ENCODE measurements around the gene CD200.

DNA sequence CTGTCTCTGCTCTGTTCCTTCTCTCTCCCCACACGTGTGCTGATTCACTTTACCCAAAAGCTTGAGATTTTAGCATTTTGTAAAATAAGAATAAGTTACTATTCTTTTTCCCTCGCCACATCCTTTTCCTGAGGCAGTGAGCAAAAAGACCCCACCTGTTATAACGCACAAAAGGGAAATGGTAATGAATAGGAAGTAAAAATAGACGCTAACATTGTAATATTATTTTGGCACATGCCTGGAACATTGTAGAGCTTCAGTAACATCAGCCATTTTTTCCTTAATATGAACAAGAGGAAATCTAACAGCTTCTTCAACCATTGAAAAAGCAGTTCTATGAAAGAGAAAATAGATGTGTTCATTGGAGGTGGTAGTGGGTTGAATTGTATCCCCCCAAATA lies 40.5 kb downstream of the CD200 start:
- TF ChIP-seq, protein P1, sequence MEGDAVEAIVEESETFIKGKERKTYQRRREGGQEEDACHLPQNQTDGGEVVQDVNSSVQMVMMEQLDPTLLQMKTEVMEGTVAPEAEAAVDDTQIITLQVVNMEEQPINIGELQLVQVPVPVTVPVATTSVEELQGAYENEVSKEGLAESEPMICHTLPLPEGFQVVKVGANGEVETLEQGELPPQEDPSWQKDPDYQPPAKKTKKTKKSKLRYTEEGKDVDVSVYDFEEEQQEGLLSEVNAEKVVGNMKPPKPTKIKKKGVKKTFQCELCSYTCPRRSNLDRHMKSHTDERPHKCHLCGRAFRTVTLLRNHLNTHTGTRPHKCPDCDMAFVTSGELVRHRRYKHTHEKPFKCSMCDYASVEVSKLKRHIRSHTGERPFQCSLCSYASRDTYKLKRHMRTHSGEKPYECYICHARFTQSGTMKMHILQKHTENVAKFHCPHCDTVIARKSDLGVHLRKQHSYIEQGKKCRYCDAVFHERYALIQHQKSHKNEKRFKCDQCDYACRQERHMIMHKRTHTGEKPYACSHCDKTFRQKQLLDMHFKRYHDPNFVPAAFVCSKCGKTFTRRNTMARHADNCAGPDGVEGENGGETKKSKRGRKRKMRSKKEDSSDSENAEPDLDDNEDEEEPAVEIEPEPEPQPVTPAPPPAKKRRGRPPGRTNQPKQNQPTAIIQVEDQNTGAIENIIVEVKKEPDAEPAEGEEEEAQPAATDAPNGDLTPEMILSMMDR (IDR thresholded peaks at IDR 0.05; ENCODE audit: low read length) = no peak
- no peak for TF ChIP-seq EZH2 (optimal IDR thresholded peaks at IDR 0.05; ENCODE audit: low read depth, low read length)
- TF ChIP-seq EZH2phosphoT487 (IDR thresholded peaks at IDR 0.05; ENCODE audit: low read length) = no peak
